Ovary (tissue), 3 donors: ENCODE results near the gene OSTM1.

Source experiments
- CTCF ChIP-seq, 3 donors: fragments of 450-650 bp in 2 of 3; fragments of 200-600 bp in 1 of 3; IDR thresholded peaks; one replicate each; pipeline versions ENCODE4 v1.5.1 to v1.8.0; 2016 to 2022; ENCODE audit warnings: antibody characterized with exemption in 3 of 3, mild to moderate bottlenecking in 1 of 3
- EP300 ChIP-seq: sonication (generic); formaldehyde crosslinking; IDR thresholded peaks from one replicate; pipeline ENCODE4 v1.6.1; 2017; ENCODE audit warnings: antibody characterized with exemption
- POLR2A ChIP-seq: fragments of 450-650 bp; IDR thresholded peaks from one replicate; pipeline ENCODE4 v1.6.1; 2017; ENCODE audit warnings: antibody characterized with exemption, mild to moderate bottlenecking, moderate library complexity
- donor health status: DM: no; HTN: no; CAD: no.

- no peak for TF ChIP-seq CTCF (IDR thresholded peaks at IDR 0.05)
- TF ChIP-seq POLR2A: no peak
- no peak for TF ChIP-seq EP300
Observed at GRCh38 chr6:108102965-108103364, 28.4 kb upstream of the OSTM1 start.
